Measurements from ENCODE around the gene LAMA3. TPM values are rescaled to one million over a fixed set of nuclear protein-coding genes. Genes with fewer than 3 reads are reported as not detected.

Gene LAMA3
- total and polyA plus RNA-seq, 10 of the 15 experiments (the other 5 are each of a cell fraction or from before 2014, with no cell fraction given) = 0.37 to 6.5 (median 5.4) TPM

DNA sequence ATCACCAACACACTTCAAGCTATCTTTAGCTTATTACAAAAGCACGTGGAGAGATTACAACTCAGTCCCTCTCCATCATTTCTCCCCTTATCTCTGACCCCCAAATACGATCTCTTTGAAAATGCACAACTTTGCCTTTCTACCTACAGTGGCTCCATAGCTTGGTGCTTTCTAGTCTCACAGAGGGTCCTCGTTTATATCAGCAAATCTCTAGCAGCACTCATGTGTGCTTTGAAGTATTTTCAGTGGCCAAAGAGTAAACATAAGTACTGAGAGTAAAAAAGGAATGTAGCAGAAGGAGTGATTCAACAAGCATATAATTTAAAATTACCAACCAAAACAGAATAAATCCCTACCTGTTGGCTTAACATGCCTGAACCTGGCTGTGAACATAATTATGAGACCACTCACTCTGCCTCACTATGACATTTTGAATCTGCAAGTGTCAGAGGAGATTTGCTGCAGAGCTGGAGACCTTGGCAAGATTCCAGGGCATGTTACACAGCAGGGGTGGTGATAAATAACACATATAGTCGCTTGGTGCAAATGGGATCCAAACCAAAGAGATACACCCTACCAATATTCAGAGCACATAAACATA lies 54.6 kb downstream of the LAMA3 start:
- H3K27me3 ChIP-seq (replicated peaks in 1 of 2; ENCODE audit: control insufficient read depth in 2 of 2, insufficient read depth in 2 of 2, low read length in 1 of 2) = no peaks in the 10 kb centered on the region
- ChIA-PET RAD21 (ENCODE audit: unreplicated experiment) (interaction anchor here (0.6 kb wide), 1 partner anchor 151 kb away, joined by 4 read pairs; no protein-coding TSS in a partner anchor), CTCF (no interaction called here), POLR2A (interaction anchor here (0.6 kb wide), 1 partner anchor 108 kb away, joined by 4 read pairs; no protein-coding TSS in a partner anchor), SMC1A (ENCODE audit: uncharacterized antibody, unreplicated experiment) (interaction anchor here (1.5 to 1.8 kb wide), 2 partner anchors 10 to 17 kb away, joined by 4 read pairs; no protein-coding TSS in a partner anchor)
- intact Hi-C loops (cut with micrococcal nuclease; ENCODE audit: unreplicated experiment) = no loop called here
- no peak overlapping the region for H2AFZ ChIP-seq (ENCODE audit: control insufficient read depth, low read depth, low read length)
- no peak overlapping the region for H3K9ac ChIP-seq (ENCODE audit: control insufficient read depth, insufficient read depth, low read length)
- no peak for DNase-seq (ENCODE audit: low read depth, low spot score)
- no peaks in the 10 kb centered on the region; the same call in 2 of the 3 replicates for H3K9me3 ChIP-seq (replicated peaks; ENCODE audit: control insufficient read depth, insufficient read depth, low read length)
- H3K79me2 ChIP-seq (ENCODE audit: control insufficient read depth, insufficient read depth, low read length) = no peaks in the 10 kb centered on the region
- BruUV-seq (replicated peaks) = no TSS peak
- H3K4me2 ChIP-seq (ENCODE audit: control insufficient read depth, insufficient read depth) = no peak overlapping the region
- no peak overlapping the region; the same call in 1 of the 2 replicates for H3K4me3 ChIP-seq
- peaks cover 4% of the 10 kb centered on the region; the same call in 1 of the 2 replicates for H3K4me1 ChIP-seq (ENCODE audit: control insufficient read depth, insufficient read depth, low read length)
- H3K27ac ChIP-seq (ENCODE audit: control insufficient read depth, insufficient read depth) = no peak overlapping the region
- in situ Hi-C loops (cut with MboI) = no loop called here
- 10% methylated on average over 4 of the region's 4 CpGs for WGBS (ENCODE audit: insufficient coverage, insufficient replicate concordance, low lambda C conversion rate, missing lambda C conversion rate)
- no peaks in the 10 kb centered on the region for H3K36me3 ChIP-seq (ENCODE audit: control insufficient read depth in 2 of 2, insufficient read depth in 2 of 2, low read length in 1 of 2)
- ATAC-seq = no peak
- no peaks in the 10 kb centered on the region for H4K20me1 ChIP-seq (ENCODE audit: control insufficient read depth, insufficient read depth)
- FAIRE-seq = no peak
- TF ChIP-seq, protein P1, sequence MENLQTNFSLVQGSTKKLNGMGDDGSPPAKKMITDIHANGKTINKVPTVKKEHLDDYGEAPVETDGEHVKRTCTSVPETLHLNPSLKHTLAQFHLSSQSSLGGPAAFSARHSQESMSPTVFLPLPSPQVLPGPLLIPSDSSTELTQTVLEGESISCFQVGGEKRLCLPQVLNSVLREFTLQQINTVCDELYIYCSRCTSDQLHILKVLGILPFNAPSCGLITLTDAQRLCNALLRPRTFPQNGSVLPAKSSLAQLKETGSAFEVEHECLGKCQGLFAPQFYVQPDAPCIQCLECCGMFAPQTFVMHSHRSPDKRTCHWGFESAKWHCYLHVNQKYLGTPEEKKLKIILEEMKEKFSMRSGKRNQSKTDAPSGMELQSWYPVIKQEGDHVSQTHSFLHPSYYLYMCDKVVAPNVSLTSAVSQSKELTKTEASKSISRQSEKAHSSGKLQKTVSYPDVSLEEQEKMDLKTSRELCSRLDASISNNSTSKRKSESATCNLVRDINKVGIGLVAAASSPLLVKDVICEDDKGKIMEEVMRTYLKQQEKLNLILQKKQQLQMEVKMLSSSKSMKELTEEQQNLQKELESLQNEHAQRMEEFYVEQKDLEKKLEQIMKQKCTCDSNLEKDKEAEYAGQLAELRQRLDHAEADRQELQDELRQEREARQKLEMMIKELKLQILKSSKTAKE (IDR thresholded peaks at IDR 0.05; ENCODE audit: low read depth, poor library complexity, severe bottlenecking) = no peak
- TF ChIP-seq SREBF1 (IDR thresholded peaks at IDR 0.05; ENCODE audit: low read length) = no peak
- TF ChIP-seq FOXM1 (IDR thresholded peaks at IDR 0.05; ENCODE audit: low read depth, low read length) = no peak
- TF ChIP-seq, protein P2, sequence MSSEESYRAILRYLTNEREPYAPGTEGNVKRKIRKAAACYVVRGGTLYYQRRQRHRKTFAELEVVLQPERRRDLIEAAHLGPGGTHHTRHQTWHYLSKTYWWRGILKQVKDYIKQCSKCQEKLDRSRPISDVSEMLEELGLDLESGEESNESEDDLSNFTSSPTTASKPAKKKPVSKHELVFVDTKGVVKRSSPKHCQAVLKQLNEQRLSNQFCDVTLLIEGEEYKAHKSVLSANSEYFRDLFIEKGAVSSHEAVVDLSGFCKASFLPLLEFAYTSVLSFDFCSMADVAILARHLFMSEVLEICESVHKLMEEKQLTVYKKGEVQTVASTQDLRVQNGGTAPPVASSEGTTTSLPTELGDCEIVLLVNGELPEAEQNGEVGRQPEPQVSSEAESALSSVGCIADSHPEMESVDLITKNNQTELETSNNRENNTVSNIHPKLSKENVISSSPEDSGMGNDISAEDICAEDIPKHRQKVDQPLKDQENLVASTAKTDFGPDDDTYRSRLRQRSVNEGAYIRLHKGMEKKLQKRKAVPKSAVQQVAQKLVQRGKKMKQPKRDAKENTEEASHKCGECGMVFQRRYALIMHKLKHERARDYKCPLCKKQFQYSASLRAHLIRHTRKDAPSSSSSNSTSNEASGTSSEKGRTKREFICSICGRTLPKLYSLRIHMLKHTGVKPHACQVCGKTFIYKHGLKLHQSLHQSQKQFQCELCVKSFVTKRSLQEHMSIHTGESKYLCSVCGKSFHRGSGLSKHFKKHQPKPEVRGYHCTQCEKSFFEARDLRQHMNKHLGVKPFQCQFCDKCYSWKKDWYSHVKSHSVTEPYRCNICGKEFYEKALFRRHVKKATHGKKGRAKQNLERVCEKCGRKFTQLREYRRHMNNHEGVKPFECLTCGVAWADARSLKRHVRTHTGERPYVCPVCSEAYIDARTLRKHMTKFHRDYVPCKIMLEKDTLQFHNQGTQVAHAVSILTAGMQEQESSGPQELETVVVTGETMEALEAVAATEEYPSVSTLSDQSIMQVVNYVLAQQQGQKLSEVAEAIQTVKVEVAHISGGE (CRISPR knock-in tag; IDR thresholded peaks at IDR 0.05) = no peak
- TF ChIP-seq BHLHE40 (IDR thresholded peaks at IDR 0.05; ENCODE audit: borderline replicate concordance in 1 of 2, low read depth in 2 of 2, low read length in 1 of 2) = no peak
- TF ChIP-seq RAD21 (IDR thresholded peaks at IDR 0.05; ENCODE audit: insufficient read depth, low read depth, low read length) = no peak
- TF ChIP-seq, protein P3, sequence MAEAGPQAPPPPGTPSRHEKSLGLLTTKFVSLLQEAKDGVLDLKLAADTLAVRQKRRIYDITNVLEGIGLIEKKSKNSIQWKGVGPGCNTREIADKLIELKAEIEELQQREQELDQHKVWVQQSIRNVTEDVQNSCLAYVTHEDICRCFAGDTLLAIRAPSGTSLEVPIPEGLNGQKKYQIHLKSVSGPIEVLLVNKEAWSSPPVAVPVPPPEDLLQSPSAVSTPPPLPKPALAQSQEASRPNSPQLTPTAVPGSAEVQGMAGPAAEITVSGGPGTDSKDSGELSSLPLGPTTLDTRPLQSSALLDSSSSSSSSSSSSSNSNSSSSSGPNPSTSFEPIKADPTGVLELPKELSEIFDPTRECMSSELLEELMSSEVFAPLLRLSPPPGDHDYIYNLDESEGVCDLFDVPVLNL (IDR thresholded peaks at IDR 0.05; ENCODE audit: low read depth, low read length) = no peak
- TF ChIP-seq MXI1 (IDR thresholded peaks at IDR 0.05; ENCODE audit: low read depth, low read length) = no peak
- TF ChIP-seq, protein P4, sequence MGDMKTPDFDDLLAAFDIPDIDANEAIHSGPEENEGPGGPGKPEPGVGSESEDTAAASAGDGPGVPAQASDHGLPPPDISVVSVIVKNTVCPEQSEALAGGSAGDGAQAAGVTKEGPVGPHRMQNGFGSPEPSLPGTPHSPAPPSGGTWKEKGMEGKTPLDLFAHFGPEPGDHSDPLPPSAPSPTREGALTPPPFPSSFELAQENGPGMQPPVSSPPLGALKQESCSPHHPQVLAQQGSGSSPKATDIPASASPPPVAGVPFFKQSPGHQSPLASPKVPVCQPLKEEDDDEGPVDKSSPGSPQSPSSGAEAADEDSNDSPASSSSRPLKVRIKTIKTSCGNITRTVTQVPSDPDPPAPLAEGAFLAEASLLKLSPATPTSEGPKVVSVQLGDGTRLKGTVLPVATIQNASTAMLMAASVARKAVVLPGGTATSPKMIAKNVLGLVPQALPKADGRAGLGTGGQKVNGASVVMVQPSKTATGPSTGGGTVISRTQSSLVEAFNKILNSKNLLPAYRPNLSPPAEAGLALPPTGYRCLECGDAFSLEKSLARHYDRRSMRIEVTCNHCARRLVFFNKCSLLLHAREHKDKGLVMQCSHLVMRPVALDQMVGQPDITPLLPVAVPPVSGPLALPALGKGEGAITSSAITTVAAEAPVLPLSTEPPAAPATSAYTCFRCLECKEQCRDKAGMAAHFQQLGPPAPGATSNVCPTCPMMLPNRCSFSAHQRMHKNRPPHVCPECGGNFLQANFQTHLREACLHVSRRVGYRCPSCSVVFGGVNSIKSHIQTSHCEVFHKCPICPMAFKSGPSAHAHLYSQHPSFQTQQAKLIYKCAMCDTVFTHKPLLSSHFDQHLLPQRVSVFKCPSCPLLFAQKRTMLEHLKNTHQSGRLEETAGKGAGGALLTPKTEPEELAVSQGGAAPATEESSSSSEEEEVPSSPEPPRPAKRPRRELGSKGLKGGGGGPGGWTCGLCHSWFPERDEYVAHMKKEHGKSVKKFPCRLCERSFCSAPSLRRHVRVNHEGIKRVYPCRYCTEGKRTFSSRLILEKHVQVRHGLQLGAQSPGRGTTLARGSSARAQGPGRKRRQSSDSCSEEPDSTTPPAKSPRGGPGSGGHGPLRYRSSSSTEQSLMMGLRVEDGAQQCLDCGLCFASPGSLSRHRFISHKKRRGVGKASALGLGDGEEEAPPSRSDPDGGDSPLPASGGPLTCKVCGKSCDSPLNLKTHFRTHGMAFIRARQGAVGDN (IDR thresholded peaks at IDR 0.05) = no peak
- TF ChIP-seq ZNF24 (IDR thresholded peaks at IDR 0.05) = no peak
- no peak for TF ChIP-seq CBX3 (IDR thresholded peaks at IDR 0.05; ENCODE audit: borderline replicate concordance, low read depth)
- TF ChIP-seq SIN3A (IDR thresholded peaks at IDR 0.05; ENCODE audit: low read depth, low read length) = no peak
- TF ChIP-seq RAD51 (IDR thresholded peaks at IDR 0.05) = no peak

Measured in GM12878 (cell line).